Stimulated activated CD8-positive, alpha-beta memory T cell treated with anti-CD3 and anti-CD28 coated beads, Interleukin-15, amount 100 ng/mL, for 4 hours (primary cell): ENCODE data around the gene ANXA3.
"Not testable (repeated sequence)": the region's sequence is repeated elsewhere in the genome, so short reads cannot be mapped to it uniquely, and the experiment has no call there.

Source experiments
- DNase-seq, 2 donors: peaks; one replicate each; pipeline ENCODE4 v3.0.0-alpha.2; 2020; ENCODE audit warnings: low read depth in 2 of 2

Gene ANXA3

DNA sequence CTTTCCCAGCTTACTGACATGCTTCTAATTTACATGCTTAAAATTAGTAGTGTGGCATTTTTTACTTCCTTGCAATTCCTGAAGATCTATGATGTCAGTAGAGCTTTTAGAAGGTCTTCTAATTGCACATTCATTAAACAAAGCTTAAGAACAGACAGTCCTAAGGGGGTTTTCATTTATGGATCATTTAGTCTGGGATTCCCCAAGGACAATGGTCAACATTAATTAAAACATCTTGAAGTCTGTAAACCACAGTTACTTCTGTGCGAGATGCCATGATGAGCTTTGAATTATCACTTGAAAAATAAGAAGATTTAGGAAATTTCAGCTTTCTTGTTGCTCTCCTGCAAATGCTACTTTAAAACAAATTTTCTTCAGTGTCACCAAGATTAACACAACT lies 20.2 kb downstream of the ANXA3 start:
- DNase-seq: no peak

DNA sequence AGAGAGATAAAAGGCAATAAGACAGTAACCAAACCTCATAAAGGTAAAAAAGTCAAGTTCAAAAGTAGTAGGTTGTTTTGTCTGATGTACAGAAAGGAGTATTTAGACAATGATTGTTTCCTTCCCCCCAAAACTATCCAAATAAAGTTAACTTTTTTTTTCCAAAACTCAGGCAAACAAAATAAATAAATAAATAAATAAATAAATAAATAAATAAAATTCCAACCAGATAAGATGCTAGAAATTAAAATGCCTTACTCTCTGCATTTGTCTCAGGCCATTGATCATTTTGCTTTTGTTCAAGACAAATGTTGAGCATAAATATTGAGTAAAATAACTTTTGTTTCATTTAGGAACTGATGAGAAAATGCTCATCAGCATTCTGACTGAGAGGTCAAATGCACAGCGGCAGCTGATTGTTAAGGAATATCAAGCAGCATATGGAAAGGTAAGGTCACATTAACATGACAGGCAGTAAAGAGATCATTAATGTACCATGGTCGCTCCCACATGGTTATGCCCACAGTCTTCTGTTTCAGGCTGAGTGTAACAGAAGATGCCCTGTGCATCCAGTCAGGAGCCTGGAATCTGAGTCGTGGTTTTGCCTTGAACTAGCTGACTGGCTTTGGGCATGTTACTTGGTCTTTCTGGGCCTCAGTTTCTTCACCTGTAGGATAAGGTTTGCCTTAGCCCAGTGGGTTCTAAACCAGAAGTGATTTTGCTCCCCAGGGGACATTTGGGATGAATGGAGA lies 27.3 kb downstream of the ANXA3 start:
- DNase-seq: no peak

DNA sequence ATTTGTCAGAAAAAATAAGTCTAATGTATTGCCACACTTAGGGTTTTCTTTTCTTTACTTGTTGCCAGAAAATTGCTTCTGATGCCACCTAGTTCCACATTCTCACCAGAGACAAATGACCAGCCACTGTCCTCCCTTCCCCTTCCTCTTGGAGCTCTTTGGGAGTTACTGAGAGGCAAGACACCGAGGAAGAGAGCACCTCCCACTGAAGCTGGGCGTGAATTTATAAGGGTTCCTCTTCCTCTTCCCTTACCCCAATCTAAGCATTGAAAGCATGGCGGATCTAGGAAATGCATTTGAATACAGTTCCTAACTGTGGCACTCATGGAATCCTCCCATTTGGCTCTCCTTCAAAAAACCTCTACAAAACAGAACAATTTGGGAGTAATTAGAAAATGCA lies 30.0 kb downstream of the ANXA3 start:
- DNase-seq: no peak

DNA sequence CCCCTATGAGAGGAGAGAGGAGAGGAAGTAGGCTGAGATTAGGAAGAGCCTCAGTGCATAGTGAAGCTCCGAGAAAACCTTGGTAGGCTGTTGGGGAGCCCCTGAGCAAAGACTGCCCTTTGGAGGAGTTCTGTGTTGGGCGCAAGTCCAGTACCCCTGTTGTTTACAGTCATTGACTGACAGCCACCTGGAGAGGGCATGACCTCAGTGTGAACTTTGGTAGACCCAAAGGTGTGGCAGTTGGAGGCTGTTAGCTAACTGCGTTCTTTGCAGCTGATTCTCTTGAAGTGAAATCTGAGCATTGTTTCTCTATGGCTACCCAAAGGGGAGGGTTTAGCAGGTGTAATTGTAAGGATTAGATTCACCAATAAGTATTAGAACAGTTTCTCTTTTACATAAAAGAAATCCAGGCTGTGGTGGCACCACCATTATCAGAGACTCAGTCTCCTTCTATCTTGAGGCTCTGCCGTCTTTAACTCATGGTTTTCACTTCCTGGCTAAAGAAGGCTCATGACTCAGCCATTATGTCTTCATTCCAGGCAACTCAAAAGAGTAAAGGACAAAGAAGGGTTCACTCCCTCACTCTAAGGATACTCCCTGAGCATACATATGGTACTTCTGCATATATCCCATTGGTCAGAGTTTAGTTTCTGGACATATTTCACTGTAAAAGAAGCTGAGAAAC lies 33.4 kb downstream of the ANXA3 start:
- no peak for DNase-seq

DNA sequence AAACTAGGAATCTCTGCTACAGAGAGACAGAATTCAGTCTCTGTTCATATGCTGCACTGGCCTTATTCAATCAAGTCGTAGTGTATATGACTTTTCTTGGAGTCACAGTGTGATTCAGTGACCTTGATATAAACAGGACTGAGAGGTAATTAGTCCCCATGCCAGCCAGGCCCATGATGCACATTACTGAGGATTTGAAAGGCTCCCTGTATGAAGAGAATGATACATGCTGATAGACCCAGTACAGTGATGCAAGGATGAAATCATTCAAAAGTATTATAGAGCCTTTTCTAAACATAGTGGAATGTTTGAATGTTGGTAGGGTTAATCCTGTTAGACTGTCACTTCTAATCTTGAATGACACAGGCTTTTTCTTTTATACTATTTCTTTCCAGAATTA lies 34.1 kb downstream of the ANXA3 start:
- DNase-seq: no peak

DNA sequence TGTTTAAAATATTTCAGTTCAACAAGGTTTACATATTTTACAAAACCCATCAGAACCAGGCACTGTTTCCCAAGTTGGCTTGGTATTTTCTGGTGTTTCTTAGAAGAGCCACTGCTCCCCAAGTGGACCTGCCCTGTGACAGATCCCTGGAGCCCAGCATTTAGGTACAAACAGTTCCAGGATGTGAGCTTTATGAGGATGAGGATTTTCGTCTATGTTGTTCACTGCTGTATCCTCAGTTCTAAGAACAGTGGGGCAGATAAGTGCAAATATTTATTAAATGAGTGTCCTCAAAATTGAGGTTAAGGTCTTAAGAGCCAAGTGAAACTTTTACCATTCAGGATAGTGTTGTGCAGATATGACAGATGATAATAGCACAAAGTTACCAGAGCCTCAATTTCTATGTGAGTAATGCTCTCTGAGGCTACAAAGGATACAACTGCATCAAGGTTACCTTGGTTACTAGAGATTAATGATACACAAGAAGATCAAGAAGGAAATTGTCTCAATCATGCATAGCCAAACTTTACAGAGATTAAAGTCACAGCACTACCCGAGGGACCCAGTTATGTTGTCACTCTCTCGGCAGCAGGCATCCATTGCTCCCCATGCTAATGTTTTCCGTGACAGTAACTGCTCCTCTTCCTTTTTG lies 37.5 kb downstream of the ANXA3 start:
- DNase-seq: no peak

DNA sequence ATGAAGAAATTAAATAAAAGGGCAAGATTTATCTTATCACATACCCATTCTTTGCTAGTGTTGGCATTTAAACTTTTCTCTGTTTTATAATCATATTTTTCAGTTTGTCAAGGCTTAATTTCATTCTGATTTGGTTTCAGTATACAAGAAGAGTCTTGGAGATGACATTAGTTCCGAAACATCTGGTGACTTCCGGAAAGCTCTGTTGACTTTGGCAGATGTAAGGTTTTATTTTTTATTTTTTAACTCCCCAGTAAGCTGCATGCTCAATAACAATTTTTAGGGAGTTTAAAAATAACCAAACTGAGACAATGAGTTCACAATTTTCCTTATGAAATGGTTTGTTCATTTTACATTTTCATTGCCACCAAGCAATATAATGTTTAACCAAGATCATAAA lies 39.8 kb downstream of the ANXA3 start:
- no peak for DNase-seq

DNA sequence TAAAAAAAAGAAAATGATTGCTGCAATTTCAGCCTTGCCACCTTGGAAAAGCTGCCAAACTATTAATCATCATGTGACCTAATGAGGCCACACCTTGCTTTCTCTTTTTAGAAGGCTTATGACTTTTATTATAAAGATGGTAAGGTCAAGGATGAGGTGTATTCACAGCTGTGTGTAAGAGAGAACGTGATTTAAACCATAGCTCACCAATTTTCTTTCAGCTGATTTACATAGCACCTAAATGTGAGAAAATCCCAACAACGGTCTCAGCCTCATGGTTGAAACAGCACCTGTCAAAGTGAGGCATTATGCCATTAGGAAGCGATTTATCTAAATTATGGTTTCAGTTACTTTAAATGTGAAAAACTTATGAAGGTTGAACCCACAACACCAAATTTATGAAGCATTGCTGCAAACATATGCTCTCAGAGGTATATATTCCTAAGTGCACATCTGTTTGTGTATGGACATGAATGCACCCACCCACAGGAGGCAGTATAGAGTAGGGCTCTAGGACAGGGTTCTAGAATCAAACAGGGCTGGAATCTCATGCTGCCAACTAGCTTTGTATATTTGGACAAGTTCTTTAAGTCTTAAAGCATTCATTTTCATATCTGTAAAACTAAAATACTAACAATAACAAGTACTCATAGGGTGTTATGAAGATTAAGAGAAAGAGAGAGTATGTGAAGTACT lies 40.7 kb downstream of the ANXA3 start:
- DNase-seq: no peak

DNA sequence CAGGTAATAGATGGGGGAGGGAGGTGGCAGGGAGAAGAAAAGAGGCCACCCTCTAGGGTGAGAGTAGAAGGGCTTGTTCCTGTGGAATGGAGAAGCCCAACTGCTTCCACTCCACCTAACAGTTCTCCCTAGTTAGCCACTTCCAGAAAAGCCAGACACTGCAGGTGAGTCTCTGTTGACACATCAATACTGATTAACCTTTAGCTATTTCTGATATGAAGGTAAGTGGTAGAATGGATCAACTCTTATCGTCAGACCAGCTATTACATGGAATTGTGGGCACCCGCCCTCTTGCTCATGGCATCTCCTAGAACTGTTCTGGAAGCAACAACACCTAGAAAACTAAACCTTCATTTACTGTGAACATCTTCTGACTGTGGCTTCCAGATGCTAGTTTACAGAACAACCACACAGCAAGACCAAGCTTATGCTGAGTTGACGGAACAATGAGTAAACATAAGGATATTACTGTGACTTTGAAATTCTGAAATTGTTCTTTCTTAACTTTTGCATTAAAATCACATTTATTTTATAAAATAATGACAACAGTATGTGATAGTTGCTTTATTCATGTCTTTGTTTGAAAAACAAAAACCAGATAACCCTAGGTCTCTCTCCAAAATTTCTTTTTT lies 44.7 kb downstream of the ANXA3 start:
- no peak for DNase-seq

DNA sequence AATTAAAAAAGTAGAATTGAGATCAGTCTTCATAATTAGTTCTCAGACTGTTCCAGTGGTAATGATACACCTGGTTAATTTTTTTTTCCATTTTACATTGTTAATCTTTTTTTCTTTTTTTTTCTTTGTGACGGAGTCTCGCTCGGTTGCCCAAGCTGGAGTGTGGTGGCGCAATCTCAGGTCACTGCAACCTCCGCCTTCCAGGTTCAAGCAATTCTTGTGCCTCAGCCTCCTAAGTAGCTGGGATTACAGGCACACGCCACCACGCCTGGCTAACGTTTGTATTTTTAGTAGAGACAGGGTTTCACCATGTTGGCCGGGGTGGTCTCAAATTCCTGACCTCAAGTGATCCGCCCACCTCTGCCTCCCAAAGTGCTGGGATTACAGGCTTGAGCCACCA lies 46.9 kb downstream of the ANXA3 start:
- DNase-seq: not testable (repeated sequence)

DNA sequence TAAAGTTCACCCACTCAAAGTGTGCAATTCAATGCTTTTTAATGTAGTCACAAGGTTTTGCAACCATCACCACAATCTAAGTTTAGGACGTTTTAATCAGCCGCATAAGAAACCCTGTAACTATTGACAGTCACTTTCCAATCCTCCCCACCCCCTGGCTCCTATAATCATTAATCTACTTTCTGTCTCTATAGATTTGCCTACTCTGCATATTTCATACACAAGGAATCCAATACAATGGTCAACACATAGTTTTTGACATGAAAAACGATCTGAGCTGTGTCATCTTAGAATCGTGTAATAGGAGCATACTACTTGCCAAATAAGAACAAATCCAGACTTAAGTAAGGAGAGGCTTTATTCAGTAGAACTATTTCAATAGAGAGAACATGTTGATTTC lies 47.6 kb downstream of the ANXA3 start:
- no peak for DNase-seq

DNA sequence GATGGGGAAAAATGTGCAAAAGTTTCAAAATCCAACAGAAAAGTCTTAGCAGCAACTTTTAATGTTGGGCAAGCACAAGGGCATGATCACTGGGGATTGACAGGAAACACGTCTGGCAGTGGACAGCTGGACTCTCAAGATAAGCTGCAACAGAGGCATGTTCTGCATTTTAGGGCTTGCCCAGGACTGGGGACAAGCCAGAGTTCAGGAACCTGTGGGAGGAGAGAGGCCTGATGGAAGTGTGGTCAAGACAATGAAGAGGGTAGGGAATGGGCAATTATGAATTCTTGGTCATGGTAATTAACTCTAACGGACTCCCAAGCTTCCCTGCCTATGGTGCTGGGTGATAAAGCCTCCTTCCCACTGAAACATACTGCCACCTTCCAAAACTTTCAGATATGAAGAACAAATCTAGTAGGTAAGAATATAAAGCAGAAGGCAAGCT lies 48.4 kb downstream of the ANXA3 start:
- DNase-seq: no peak

DNA sequence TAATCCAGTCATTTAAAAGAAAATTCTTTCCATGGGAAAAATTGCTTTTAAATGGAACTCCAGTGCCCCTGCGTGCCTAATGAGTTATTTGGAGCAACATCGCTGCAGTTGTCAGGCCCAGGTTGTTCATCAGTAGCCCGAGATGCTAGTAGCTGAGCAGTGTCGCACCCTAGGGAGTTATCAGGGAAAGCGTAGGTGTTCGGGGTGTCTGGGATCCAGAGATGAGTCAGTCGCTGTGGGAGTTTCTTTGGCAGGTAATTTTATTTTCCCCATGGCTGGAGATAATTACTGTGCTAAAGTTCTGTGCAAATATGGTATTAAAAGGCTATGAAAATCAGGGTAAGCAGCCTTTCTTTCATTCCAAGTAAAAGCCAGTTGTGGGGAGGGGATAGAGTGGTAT lies 49.4 kb downstream of the ANXA3 start:
- no peak for DNase-seq

DNA sequence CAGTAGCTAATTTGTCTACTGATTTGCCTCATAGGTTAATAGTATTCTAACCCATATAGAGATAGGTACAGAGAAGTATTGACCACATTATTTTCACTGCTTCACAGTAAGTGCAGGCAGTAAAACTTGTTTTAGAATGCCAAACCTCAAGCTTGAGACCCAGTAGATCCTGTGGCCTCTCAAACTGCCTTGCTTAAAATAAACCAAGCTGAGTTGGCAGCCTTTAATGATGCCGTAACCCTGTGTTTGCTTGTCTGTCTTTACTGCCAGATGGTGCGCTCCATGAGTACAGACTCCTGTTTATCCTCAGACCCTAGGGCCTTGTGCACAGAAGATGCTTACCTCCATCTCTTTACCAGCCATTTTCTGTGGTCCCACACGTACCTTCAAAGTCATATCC lies 50.8 kb downstream of the ANXA3 start:
- no peak for DNase-seq

DNA sequence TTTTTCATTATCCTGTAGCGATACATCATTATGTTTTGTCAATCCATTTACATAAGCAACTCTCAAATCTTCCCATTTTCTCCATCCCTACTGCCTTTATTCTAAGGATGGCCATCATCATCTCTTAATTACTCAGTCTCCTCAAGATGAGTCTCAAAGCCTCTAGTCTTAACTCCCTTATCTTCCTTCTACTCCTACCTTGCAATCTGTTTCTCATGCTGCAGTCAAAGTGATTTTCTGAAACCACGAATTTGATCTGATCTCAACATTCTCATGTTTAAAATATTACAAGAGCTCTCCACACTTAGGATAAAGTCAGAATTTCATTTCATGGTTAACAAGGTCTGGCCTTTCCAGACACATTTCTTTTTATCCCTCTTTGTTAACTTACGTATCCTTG lies 51.8 kb downstream of the ANXA3 start:
- no peak for DNase-seq

DNA sequence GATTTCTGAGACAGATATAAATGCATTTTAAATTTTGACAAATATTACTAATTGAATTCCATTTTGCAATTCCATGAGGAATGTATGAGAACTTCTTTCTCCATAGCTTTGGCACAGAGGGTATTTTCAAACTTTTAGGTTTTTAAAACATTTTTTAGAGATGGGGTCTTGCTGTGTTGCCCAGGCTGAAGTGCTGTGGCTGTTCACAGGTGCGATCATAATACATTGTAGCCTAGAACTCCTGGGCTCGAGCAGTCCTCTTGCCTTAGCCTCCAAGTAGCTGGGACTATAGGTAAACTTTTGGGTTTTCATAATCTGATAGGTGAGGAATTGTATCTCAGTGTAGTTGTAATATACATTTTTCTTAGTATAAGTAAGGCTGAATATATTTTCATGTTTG lies 53.4 kb downstream of the ANXA3 start:
- DNase-seq: no peak

DNA sequence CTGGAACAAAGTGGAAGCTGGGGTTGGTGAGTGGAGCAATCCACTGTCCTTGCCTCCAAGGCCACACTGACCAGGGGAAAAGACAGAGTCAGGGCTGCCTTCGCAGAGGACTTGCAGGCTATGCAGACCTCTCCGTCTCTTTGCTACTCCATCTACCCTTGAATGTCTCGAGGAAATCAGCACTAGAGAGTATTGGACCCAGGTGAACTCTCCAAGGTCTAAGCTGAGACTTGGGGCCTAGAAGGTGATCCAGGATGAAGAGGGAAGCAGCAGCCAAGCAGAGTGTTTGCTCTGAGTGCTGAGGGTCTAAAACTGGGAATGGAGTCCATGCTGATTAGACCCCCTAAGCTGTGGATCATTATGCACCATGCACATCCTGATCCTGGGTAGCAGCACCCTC lies 54.5 kb downstream of the ANXA3 start:
- DNase-seq: no peak

DNA sequence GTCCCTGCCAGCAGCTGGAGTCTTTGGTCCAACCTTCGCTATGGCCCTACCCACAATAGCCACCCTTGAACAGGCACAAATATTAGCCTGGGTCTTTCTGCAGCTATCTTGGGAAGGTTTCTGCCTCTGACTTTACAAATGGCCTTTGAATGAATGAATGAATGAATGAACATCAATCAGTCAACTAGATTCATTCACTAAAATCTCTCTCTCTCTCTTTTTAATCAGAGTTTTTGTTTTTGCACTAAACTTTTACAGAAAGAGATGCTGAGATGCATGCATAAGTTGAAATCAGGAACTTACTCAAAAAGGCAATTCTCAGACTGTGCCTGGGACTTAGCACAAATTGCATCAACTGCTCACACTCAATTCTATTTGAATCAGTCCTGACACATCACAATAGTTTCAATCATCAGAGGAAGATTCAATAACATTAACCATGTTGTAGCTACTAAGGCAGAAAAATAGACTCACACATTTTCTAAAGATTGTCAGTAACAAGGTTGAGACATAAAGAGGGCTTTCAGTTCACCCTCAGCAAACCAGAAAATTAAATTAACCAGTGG lies 55.0 kb downstream of the ANXA3 start:
- no peak for DNase-seq

DNA sequence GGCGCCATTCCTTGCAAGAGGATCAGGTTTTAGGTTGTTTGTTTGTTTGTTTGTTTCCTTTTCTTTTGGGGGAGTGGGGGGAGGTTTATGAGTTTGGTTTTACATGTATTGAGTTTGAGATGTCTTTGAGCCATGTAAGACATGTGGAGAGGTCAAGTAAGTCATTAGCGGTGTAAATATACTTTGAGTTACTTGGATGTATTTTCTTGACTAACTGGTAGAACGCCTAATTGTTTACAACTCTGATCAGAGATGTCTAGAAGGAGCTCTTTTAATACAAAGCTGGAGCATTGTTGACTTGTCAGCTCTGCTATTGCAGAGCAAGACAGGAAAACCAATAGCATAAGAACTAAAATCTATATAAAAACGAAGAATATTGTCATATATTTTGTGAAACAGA lies 57.1 kb downstream of the ANXA3 start:
- no peak for DNase-seq

DNA sequence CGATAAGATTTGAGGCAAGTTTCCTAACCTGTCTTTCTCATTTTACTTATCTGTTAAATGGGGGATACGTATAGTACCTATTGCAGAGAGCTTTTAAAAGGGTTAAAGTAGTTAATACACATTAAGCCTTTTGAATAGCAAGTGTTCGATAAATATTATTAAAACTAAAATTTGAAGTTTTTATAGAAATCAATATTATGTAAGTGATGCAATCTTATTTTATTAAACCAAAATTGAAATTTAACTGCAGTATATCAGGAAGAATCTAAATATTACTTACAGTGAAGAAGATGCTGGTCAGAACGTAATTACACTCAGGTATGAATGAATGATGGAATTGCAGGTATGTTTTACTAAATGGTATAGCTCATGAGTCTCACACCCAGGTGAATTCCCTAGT lies 58.0 kb downstream of the ANXA3 start:
- no peak for DNase-seq

DNA sequence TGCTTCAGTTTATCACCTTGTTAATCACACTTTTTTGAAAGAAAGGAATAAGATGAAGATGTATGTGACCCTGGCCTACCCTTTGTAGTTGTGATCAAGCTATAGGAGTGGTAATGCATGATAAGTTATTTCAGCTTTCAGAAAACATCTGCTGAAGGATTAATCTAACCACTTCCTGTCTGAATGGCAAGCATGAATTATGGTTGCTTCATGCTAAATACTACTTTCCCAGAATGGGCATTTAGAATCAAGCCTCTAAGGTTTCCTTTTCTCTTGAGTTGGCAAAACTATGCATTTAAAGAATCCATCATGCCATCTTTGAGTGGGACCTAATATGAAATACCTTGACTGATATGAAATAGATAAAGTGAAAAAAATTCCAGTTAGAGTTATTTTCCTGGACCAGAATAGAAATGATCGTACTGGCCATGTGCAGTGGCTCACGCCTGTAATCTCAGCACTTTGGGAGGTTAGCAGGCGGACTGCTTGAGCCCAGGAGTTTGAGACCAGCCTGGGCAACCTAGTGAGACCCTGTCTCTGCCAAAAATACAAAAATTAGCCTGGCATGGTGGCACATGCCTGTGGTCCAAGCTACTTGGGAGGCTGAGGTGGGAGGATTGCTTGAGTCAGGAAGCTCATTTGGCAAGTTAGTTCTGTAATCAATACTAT lies 59.1 kb downstream of the ANXA3 start:
- DNase-seq: no peak
